Fibroblast of pulmonary artery (primary cell): Measurements from ENCODE around the gene ARAP3.

Source experiments
- DNase-seq: peaks from one replicate; pipeline ENCODE4 v3.0.0-alpha.2; 2010; ENCODE audit warnings: low read depth
- H3K4me3 ChIP-seq: replicated peaks from 2 replicates; pipeline ENCODE4 v1.5.1; 2011; ENCODE audit warnings: low read depth, mild to moderate bottlenecking, control low read depth, low read length, moderate library complexity
- CTCF ChIP-seq: IDR thresholded peaks from 2 replicates; pipeline ENCODE4 v1.5.1; 2011; ENCODE audit warnings: mild to moderate bottlenecking, control low read depth, low read length, inconsistent platforms; ENCODE audit errors: missing control alignments

ARAP3 gene

GRCh38 chr5:141716009-141716408 lies 34.0 kb upstream of the ARAP3 start:
- no peak for TF ChIP-seq CTCF
- no peak overlapping the region for H3K4me3 ChIP-seq
- no peak for DNase-seq

GRCh38 chr5:141715346-141715905 lies 33.4 kb upstream of the ARAP3 start:
- TF ChIP-seq CTCF = no peak
- DNase-seq = no peak
- H3K4me3 ChIP-seq = no peak overlapping the region

GRCh38 chr5:141714542-141715310 lies 32.7 kb upstream of the ARAP3 start:
- DNase-seq = no peak
- TF ChIP-seq CTCF = no peak
- no peak overlapping the region for H3K4me3 ChIP-seq

- no peak for TF ChIP-seq CTCF
- H3K4me3 ChIP-seq = no peak overlapping the region
- no peak for DNase-seq
Measured at GRCh38 chr5:141713616-141714309, 31.7 kb upstream of the ARAP3 start.

GRCh38 chr5:141711687-141712086 lies 29.7 kb upstream of the ARAP3 start:
- H3K4me3 ChIP-seq = no peak overlapping the region
- no peak for TF ChIP-seq CTCF
- no peak for DNase-seq

GRCh38 chr5:141709699-141710267 lies 27.8 kb upstream of the ARAP3 start:
- no peak for DNase-seq
- no peak for TF ChIP-seq CTCF
- H3K4me3 ChIP-seq = no peak overlapping the region
